ENCODE results near the gene GDPD5. TPM values are rescaled to one million over a fixed set of nuclear protein-coding genes. Genes with fewer than 3 reads are reported as not detected.

GDPD5 gene
- total RNA-seq, 3 donors from 2014 or later (not counting 1 experiment from before 2014, with no cell fraction given), result 49.7 to 95.2 (median 60.2) TPM

DNA sequence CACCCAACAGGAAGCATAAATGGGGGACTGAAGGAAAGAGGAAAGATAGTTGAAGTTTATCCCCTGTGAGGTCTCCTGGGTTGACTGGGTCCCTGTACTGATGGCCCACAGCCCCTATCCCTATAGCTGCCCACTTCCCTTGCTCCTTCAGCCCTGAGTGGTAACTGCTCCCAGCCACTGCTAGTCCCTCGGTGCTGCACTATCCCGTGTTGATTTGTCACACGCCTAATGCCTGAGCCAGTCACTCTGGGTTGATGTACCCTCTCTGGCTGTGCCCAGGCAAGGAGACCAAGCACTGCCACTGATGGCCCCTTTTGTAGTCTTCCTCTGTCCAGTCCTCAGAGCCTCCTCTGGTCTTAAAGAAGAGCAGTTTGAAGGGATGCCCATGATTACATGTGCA, 9.6 kb downstream of the GDPD5 start:
- no peaks in the 10 kb centered on the region for H3K36me3 Mint-ChIP-seq
- intact Hi-C loops (cut with micrococcal nuclease), result no loop called here
- Histone ChIP-seq H3K27me3 (ENCODE audit: control insufficient read depth, insufficient read depth, low read length) (no peaks in the 10 kb centered on the region), H3K4me3 (ENCODE audit: low read length) (no peak overlapping the region), H3K27ac (ENCODE audit: low read length) (no peak overlapping the region), H3K4me1 (ENCODE audit: control insufficient read depth, insufficient read depth, low read length) (peaks cover 23% of the 10 kb centered on the region), H3K9me3 (ENCODE audit: control insufficient read depth, insufficient read depth, low read length) (no peaks in the 10 kb centered on the region), H3K36me3 (ENCODE audit: control insufficient read depth, insufficient read depth, low read length) (no peaks in the 10 kb centered on the region)
- H3K27me3 Mint-ChIP-seq (ENCODE audit: low read depth in 2 of 2), result no peaks in the 10 kb centered on the region
- no peaks in the 10 kb centered on the region for H3K9me3 Mint-ChIP-seq
- H3K27ac Mint-ChIP-seq, result no peak overlapping the region
- peak overlapping the region; percentile 40 for H3K4me3 Mint-ChIP-seq
- DNase-seq, result no peak
- TF ChIP-seq, protein P1, sequence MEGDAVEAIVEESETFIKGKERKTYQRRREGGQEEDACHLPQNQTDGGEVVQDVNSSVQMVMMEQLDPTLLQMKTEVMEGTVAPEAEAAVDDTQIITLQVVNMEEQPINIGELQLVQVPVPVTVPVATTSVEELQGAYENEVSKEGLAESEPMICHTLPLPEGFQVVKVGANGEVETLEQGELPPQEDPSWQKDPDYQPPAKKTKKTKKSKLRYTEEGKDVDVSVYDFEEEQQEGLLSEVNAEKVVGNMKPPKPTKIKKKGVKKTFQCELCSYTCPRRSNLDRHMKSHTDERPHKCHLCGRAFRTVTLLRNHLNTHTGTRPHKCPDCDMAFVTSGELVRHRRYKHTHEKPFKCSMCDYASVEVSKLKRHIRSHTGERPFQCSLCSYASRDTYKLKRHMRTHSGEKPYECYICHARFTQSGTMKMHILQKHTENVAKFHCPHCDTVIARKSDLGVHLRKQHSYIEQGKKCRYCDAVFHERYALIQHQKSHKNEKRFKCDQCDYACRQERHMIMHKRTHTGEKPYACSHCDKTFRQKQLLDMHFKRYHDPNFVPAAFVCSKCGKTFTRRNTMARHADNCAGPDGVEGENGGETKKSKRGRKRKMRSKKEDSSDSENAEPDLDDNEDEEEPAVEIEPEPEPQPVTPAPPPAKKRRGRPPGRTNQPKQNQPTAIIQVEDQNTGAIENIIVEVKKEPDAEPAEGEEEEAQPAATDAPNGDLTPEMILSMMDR (IDR thresholded peaks at IDR 0.05), result no peak
- WGBS (ENCODE audit: insufficient coverage), result 97% methylated on average over 3 of the region's 3 CpGs
- peaks cover 14 to 22% of the 10 kb centered on the region in 2 donors for H3K4me1 Mint-ChIP-seq
- no peak for ATAC-seq

DNA sequence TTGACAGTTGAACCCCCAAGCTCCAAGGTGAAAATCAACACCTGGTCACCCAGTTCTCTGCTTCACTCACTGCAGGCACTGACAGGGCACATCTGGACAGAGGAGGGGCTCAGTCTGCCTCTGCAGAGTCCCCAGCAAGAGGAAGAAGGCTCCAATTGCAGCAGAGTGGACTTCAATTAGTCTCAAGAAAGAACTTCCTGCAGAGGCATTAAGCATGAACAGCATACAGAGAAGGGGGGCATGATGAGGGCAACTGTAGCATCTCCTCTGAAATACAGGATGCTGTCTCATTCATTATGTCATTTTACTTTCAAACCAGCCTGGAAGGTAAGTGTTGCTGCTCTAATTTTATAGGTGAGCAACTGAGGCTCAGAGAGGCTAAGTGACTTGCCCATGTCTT, 11.1 kb downstream of the GDPD5 start:
- intact Hi-C loops (cut with micrococcal nuclease), result no loop called here
- ATAC-seq (no peak), DNase-seq (no peak)
- H3K27me3 ChIP-seq (ENCODE audit: control insufficient read depth, insufficient read depth, low read length), result no peaks in the 10 kb centered on the region
- peaks cover 23% of the 10 kb centered on the region for H3K4me1 ChIP-seq (ENCODE audit: control insufficient read depth, insufficient read depth, low read length)
- no peaks in the 10 kb centered on the region for H3K9me3 ChIP-seq (ENCODE audit: control insufficient read depth, insufficient read depth, low read length)
- H3K27me3 Mint-ChIP-seq (ENCODE audit: low read depth in 2 of 2), result no peaks in the 10 kb centered on the region
- no peak overlapping the region for H3K27ac ChIP-seq (ENCODE audit: low read length)
- H3K4me3 ChIP-seq (ENCODE audit: low read length), result no peak overlapping the region
- no peaks in the 10 kb centered on the region for H3K36me3 Mint-ChIP-seq
- no peaks in the 10 kb centered on the region for H3K9me3 Mint-ChIP-seq
- H3K4me3 Mint-ChIP-seq, result no peak overlapping the region
- H3K27ac Mint-ChIP-seq, result no peak overlapping the region
- H3K4me1 Mint-ChIP-seq, result peaks cover 14 to 22% of the 10 kb centered on the region in 2 donors
- no peaks in the 10 kb centered on the region for H3K36me3 ChIP-seq (ENCODE audit: control insufficient read depth, insufficient read depth, low read length)
- TF ChIP-seq, protein P1 (IDR thresholded peaks at IDR 0.05), result no peak

- Histone ChIP-seq H3K27ac (ENCODE audit: low read length) (no peak overlapping the region), H3K27me3 (ENCODE audit: control insufficient read depth, insufficient read depth, low read length) (no peaks in the 10 kb centered on the region)
- no peaks in the 10 kb centered on the region for H3K36me3 Mint-ChIP-seq
Measured at GRCh38 chr11:75513250-75513649, 12.5 kb downstream of the GDPD5 start.

DNA sequence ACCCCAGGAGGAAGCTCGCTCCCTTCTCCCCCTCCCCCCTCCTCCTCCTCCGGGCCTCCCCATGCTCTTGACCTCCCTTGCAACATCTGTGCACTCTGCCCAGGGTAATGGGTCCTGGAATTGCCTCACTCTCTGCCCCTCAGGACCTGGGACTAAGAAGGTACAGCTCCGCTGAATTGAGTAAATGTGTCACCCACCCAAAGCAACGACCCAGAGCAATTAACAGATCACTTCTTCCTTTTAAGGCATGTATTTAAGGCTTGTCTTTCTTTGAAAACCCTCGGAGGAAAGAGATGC, 15.1 kb downstream of the GDPD5 start:
- Mint-ChIP-seq H3K36me3 (no peaks in the 10 kb centered on the region), H3K9me3 (no peaks in the 10 kb centered on the region), H3K27me3 (ENCODE audit: low read depth in 2 of 2) (no peaks in the 10 kb centered on the region), H3K4me3 (no peak overlapping the region), H3K27ac (no peak overlapping the region), H3K4me1 (peaks cover 11 to 23% of the 10 kb centered on the region in 2 donors)
- WGBS (ENCODE audit: insufficient coverage), result 94% methylated on average over 5 of the region's 5 CpGs
- no peak overlapping the region for H3K4me3 ChIP-seq (ENCODE audit: low read length)
- TF ChIP-seq, protein P1 (IDR thresholded peaks at IDR 0.05), result no peak
- peaks cover 27% of the 10 kb centered on the region for H3K4me1 ChIP-seq (ENCODE audit: control insufficient read depth, insufficient read depth, low read length)
- ATAC-seq (no peak), DNase-seq (no peak)
- intact Hi-C loops (cut with micrococcal nuclease), result no loop called here
- no peak overlapping the region for H3K27ac ChIP-seq (ENCODE audit: low read length)
- H3K27me3 ChIP-seq (ENCODE audit: control insufficient read depth, insufficient read depth, low read length), result no peaks in the 10 kb centered on the region
- H3K36me3 ChIP-seq (ENCODE audit: control insufficient read depth, insufficient read depth, low read length), result no peaks in the 10 kb centered on the region
- H3K9me3 ChIP-seq (ENCODE audit: control insufficient read depth, insufficient read depth, low read length), result no peaks in the 10 kb centered on the region

More at GRCh38 chr11:75513250-75513649, 12.5 kb downstream of the GDPD5 start:
- H3K4me1 ChIP-seq (ENCODE audit: control insufficient read depth, insufficient read depth, low read length), result peaks cover 34% of the 10 kb centered on the region
- H3K4me3 Mint-ChIP-seq, result no peak overlapping the region
- H3K27ac Mint-ChIP-seq, result no peak overlapping the region
- no peaks in the 10 kb centered on the region for H3K9me3 ChIP-seq (ENCODE audit: control insufficient read depth, insufficient read depth, low read length)
- DNase-seq, result no peak
- peaks cover 16 to 34% of the 10 kb centered on the region in 2 donors for H3K4me1 Mint-ChIP-seq
- no peaks in the 10 kb centered on the region for H3K9me3 Mint-ChIP-seq
- WGBS (ENCODE audit: insufficient coverage), result 95% methylated on average over 5 of the region's 5 CpGs
- intact Hi-C loops (cut with micrococcal nuclease), result no loop called here
- no peak for ATAC-seq
- no peaks in the 10 kb centered on the region for H3K27me3 Mint-ChIP-seq (ENCODE audit: low read depth in 2 of 2)
- H3K4me3 ChIP-seq (ENCODE audit: low read length), result no peak overlapping the region
- H3K36me3 ChIP-seq (ENCODE audit: control insufficient read depth, insufficient read depth, low read length), result no peaks in the 10 kb centered on the region
- TF ChIP-seq, protein P1 (IDR thresholded peaks at IDR 0.05), result no peak

Data from natural killer cell (primary cell).